ENCODE results near the gene SUSD3. TPM values are rescaled to one million over a fixed set of nuclear protein-coding genes. Genes with fewer than 3 reads are reported as not detected.

The SUSD3 gene
- total and polyA plus RNA-seq, 10 of the 15 experiments (the other 5 are each of a cell fraction or from before 2014, with no cell fraction given): 2.5 to 92.0 (median 31.1) TPM

- TF ChIP-seq ATF2 (IDR thresholded peaks at IDR 0.05; ENCODE audit: low read length): no peak; the same call in 1 of the 2 replicates
- peak; percentile 33 for TF ChIP-seq HDAC6 (IDR thresholded peaks at IDR 0.05; ENCODE audit: unreplicated experiment)
- TF ChIP-seq RCOR1 (conservative IDR thresholded peaks at IDR 0.05; ENCODE audit: low read depth, low read length): no peak
- no peak for TF ChIP-seq CEBPZ (IDR thresholded peaks at IDR 0.05; ENCODE audit: low read depth, low read length)
- no peak for TF ChIP-seq CTCF (IDR thresholded peaks at IDR 0.05 in 2 of 3, conservative IDR thresholded peaks at IDR 0.05 in 1 of 3; ENCODE audit: control insufficient read depth in 2 of 3, extremely low read depth in 1 of 3, insufficient read depth in 1 of 3, low read depth in 3 of 3, low read length in 3 of 3)
- TF ChIP-seq ETV6 (conservative IDR thresholded peaks at IDR 0.05 in 1 of 2, IDR thresholded peaks at IDR 0.05 in 1 of 2; ENCODE audit: borderline replicate concordance in 1 of 2, low read depth in 1 of 2): no peak
- peak; percentile 73; the same call in 1 of the 2 replicates for TF ChIP-seq POLR2AphosphoS2 (IDR thresholded peaks at IDR 0.05; ENCODE audit: low read depth, low read length)
- no peak for TF ChIP-seq E4F1 (IDR thresholded peaks at IDR 0.05; ENCODE audit: borderline replicate concordance, partially characterized antibody)
- no peak for TF ChIP-seq HDAC2 (IDR thresholded peaks at IDR 0.05)
- TF ChIP-seq YY1 (IDR thresholded peaks at IDR 0.05; ENCODE audit: low read depth, low read length): peak; percentile 7; the same call in 1 of the 2 replicates
- no peak for TF ChIP-seq REST (IDR thresholded peaks at IDR 0.05; ENCODE audit: low read depth, low read length)
- TF ChIP-seq CHD1 (IDR thresholded peaks at IDR 0.05; ENCODE audit: low read depth, low read length): no peak
- TF ChIP-seq, protein P1, sequence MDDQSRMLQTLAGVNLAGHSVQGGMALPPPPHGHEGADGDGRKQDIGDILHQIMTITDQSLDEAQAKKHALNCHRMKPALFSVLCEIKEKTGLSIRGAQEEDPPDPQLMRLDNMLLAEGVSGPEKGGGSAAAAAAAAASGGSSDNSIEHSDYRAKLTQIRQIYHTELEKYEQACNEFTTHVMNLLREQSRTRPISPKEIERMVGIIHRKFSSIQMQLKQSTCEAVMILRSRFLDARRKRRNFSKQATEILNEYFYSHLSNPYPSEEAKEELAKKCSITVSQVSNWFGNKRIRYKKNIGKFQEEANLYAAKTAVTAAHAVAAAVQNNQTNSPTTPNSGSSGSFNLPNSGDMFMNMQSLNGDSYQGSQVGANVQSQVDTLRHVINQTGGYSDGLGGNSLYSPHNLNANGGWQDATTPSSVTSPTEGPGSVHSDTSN (IDR thresholded peaks at IDR 0.05; ENCODE audit: insufficient replicate concordance, low read depth, low read length): no peak
Measured at GRCh38 chr9:93134015-93134739, 75.7 kb downstream of the SUSD3 start, which contains the start of gene NINJ1 (continued).
